GM19099 (cell line): ENCODE results near the gene PRMT5.

ENCODE experiments used
- POLR2A ChIP-seq: IDR thresholded peaks from 3 replicates; pipeline ENCODE4 v1.6.1; 2011; ENCODE audit warnings: low read depth; ENCODE audit not compliant: insufficient read length; ENCODE audit errors: extremely low read depth

PRMT5 gene

DNA sequence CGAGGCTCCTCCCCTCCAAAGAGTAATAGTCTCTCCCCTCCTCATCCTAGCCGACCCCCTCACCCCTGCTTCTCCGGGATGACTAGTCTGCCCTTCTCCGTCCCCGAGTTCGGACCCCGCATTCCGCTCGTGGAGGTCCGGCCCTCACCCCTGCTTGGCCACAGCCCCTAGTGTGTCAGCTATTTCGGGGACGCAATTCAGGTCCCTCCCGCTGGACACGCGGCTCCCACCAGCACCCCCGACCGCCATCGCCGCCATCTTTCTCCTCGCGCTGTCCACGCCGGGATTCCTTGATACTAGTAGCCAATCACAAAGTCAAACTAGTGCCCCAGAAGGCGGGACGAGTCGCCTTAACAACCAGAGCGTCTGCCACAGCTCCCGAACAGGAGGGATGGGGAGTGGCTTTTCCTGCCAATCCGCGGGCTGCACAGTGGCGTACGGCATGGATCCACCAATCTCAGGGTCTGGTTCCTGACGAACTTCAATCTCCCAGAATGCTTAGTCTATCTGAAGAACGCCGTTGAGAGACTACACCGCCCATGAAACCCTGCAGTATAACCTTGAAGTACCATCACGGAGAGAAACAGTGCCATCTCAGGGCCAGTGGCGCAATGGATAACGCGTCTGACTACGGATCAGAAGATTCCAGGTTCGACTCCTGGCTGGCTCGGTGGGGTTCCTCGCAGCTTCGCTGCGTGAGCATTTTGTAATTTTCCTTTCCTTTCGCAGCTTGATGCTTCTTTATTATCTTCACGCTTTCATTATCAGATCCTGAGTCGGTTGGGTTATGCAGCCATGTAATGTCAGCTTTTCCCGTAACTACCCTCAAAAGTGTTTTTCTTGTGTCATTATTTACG, at the start of gene PRMT5:
TSS of gene PRMT5 (minus strand) at position 273 of the 857 bp plus-strand sequence. CDS start at position 258, 15 bp downstream.
- peak; percentile 87 for TF ChIP-seq POLR2A

DNA sequence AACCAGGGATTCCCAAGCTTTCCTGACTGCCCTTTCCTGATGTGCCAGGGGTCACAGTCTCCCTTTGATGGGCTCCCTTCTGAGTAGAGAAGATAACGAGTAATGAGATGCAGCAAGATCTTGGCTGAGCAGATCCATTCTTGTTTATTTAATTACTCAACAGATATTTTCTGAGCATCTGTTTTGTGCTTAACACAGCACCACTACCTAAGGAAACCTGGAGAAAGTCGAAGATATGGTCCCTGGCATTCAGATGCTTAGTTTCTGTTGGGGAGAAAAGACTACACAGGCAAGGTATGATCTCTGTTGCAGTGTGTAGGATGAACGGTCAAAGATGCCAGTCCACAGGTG, 49.3 kb upstream of the PRMT5 start:
- no peak for TF ChIP-seq POLR2A

DNA sequence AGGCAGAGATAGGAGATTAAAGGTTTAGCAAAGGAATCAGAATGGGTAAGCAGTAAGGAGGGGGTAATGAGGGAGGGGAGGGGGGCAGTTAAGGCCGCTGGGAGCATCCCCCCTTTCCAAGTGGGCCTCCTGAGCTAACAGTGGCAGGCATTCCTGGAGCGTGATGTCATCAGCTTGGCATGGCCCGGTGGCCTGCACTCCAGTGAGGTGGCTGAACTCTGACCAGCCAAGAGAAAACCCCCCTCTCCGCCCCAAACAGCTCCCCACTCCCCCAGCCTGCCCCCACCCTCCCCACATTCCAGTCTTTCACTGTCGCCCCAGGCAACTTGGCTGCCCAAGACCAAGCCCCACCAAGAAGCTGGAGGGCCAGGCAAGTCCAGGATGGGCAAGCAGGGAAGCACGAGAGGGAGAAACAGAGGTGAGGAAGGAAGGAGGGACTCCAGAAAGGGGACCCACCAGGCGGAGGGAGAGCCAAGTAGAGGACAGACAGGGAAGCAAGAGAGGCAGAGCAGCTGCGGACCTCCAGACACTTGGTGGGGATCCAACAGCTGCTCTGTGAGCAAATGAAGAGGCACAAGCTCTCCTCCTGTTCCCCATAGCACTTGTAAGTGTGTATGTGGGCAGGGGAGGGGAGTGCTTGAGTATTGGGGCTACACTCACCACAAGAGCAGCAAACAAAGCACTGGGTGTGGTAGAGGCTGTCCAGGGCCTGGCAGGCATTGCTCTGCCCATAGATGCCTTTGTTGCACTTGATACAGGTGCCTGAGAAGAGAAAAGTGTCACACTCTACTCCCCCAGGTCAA, 48.7 kb upstream of the PRMT5 start:
- no peak for TF ChIP-seq POLR2A

DNA sequence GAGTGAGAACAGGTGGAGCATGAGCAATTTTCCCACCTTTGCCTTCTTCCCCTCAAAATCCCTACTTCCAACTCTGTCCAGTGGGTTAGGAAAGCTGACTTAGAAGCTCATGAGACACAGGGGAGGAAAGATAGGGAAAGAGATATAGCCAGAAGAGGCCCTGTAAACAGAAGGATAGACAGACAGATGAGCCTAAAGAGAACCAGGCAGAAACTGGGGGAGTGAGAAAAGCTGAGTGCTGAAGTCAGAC, 48.2 kb upstream of the PRMT5 start:
- no peak for TF ChIP-seq POLR2A

DNA sequence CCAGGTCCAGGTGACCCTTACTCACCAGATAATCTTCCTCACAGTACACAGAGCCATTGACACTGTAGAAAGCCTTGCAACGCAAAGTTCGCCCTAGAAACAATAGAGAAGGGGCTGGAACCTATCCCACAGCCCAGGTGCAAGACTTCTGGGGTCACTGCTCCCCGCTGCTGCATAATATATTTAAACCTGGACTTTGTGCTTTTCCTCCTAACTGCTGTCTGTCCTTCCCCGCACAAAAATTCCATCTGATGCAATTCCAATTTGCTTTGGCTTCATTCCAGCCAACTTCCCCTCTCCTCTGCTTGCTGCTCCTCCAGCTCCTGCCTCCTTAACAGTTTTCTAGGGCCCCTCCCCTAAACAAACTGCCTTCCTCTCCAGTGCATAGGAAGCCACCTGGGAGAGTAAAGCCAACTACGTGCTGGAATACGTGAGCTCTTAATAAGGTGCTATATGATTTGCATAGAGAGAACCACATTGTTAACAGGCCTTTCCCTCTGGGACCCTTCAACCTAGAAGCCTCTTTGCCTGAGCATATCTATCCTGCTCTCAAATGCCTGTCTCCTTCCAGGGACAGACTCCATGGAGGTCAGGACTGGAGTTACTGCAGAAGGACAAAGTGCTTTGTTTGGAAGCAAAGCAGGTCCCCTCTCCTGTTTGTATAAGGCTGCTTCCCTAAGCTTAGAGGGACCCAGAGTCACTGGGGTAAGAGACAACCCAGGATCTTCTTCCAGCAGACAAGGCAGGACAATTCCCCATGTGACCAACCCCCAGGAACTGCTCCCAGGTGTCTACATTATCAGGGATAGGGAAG, 47.7 kb upstream of the PRMT5 start:
- no peak for TF ChIP-seq POLR2A

DNA sequence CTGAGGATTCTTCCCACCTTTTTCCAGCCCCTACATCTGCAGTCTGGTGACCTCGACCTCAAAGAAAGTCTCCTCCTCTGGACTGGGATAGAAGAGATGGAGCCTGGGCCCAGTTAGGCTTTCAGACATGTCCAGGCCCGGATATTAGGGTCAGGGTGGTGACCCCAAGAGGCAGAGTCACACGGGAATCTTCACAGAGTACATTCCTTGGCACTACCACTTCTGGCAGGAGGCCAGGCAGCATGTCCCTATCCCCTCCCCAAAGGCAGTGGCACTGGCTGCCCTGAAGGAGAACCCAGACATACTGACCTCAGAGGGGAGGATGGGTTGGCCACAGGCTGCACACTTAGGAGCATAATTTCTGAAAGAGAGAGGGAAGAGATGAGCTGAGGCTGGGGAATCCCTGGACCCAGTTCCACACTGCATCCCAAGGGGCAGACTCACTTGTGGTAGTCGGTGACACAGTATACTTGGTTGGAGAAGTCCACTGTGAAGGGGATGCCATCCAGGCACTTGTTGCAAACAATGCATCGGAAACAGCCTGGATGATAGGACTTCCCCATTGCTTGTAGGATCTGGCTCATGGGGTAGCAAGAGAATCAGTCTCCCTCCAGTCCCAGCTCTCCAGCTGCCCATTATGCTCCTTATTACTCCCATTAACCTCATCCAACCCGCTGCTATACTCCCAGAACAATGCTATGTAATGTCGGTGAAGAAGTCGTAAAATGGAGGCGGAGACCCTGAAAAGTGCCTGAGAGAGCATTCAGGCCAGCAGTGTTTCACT, 45.5 kb upstream of the PRMT5 start:
- TF ChIP-seq POLR2A: no peak

DNA sequence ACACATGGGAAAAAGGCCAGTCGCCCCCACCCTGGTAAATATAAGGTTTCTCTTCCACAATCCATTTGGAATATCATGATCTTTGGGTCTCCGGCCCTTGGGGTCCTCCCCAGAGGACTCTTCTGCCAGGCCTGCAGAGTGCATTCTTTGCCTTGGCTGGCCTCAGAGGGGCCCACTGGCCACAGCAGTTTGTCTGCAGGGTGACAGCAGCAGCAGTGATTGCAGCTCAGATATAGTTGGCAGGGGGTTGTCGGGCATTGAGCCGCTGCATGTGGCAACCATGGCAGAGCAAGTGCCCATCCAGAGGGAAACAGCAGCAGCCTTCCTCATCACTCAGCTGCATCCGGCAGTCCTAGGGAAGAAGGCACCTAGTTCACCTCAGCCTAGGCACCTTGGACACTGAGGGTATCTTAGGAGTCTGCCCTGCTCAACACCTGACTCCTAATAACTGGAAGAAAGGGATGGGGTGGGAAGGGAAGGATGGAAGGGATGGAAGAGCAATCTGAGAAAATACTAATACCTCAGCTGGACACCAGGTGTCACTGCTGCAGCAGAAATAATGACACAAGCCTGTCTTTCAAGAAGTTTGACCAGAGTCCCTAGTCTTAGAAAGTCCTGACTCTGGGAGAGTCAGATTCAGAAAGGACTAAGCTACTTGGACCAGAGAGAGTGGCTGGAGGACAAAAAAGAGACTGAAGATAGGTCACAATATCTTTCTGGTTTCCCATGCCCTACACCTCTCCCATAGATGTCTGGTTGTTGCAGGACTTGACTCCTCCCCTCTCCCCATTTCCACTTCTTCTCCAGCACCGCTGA, 44.2 kb upstream of the PRMT5 start:
- TF ChIP-seq POLR2A: no peak

DNA sequence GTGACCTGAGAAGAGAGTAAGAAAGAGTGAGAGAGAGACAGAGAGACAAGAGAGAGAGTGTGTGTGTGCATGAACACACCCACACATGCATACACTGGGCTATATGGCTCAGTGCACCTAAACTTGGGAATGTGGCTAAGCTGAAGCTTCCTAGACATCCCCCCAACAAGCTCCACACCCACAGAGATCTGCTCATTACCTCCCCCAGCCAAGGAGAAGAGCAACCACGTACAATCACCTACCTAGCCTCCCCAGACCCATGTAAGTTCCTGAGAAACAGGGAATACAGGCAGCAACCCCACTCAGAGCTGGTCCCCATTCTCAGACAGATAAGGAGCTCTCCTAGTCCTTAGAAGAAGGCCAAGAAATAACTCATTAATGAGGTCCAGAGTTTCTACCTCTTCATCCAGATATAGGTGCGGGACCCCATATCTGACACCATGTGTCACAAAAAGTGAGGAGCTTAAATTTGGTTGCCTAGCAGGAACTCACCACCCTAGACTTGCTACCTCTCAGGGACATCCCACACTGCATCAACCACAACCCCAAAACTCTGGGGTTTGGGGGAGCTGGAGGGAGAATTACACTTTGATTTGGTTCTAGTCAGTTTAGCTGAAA, 43.2 kb upstream of the PRMT5 start:
- no peak for TF ChIP-seq POLR2A

DNA sequence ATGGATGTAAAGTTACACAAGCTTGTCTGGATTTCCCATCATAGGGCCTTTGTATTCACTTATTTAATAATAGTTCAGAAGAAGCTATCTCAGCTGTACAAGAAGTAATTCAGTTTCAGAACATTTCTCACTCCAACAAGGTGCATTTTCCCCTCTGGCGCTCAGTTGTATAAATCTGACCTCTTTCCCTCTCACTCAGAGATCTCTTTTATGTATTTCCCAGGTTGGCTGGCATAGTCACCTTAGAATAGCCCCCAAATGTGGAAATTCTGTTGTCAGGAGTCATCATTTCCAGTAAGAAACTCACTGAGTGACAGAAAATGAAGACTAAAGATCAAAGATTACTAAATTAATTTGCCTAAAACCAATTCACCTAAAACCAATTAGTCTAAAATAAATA, 42.0 kb upstream of the PRMT5 start:
- no peak for TF ChIP-seq POLR2A

DNA sequence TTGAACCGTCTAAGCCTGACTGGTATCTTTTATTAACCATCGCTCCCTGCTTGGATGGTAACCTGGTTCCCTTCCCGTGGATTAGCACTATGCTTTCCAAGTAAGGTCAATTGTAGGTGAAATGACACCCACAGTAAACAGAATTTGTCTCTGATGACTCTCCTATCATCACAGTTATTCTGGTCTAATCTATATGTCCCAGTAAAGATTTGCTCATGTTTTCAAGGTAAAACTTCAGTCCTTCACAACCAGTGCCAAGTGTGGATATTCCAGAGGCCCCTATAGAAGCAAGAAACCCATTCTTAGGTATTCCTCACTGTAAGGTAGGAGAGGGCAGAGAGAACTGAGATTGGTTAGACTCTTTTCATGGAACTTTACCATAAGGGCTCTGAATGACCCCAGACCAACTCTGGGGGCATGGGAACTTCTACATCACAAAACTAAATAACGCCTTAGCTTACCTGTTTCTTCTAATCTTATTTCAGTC, 37.6 kb upstream of the PRMT5 start:
- TF ChIP-seq POLR2A: no peak

DNA sequence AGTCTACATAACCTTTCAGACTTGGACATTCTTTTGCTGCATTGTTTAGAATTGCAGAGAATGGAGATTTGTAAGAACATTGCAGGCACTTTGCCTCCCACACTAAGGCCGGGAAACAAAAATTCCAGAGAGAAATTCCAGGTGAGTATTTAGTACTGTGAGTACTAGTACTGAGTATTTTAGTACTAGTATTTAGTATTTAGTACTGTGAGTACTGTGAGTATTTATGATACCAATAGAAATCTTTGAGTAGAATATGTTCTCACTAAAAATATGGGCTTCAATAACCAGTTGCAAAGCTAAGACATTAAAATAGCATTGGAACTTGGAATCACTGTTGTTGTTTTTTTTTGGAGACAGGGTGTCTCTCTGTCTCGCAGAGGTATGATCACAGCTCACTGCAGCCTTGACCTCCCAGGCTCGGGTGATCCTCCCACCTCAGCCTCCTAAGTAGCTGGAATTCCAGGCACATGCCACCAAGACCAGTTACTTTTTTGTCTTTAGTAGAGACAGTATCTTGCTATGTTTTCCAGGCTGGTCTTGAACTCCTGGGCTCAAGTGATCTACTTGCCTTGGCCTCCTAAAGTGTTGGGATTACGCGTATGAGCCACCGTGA, 33.0 kb upstream of the PRMT5 start:
- TF ChIP-seq POLR2A: no peak

DNA sequence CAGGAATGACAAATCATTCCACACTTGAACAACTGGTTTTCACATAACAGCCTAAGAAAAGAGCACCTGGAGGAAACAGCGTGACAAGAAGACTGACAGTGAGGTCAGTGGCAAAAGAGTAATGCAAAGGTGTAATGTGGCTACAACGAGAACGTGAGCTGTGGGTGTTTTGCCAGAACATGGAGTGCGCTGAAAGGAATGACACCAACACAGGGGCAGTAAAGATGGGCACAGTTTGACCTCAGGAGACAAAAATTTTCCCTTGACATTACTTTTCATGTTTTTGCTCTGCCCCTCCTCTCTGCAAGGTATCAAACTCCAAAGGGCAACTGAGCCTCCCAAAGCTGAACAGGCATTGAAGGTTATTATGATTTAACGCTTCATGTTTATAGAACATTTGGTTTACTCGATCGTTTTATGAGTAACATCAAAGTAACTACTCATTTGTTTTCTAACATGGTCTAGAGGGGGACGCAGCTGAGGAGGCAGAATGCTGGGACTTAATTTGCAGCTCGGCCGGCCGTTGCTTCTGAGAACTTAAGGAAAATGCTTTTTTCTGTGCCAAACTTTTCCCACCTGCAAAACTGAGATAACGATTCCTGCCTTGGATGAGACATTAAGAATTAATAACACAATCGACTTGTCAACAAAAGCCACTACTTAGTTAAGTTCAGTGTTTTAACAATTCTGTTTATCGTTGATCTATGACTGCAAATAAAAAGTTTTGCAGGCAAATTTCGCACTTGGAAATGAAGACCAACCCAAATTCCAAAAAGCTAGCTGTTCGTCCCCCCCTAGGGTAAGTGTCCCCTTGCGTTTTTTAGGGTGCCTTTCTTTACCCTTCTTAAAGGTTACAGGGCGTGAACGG, 26.8 kb upstream of the PRMT5 start:
- no peak for TF ChIP-seq POLR2A
